Activated T-cell treated with anti-CD3 and anti-CD28 coated beads, Interleukin-2, amount 50 U/mL, for 4 hours (primary cell): ENCODE data around the gene ZC3H7B. TPM values are rescaled to one million over a fixed set of nuclear protein-coding genes. Genes with fewer than 3 reads are reported as not detected.
"Not testable (repeated sequence)": the region's sequence is repeated elsewhere in the genome, so short reads cannot be mapped to it uniquely, and the experiment has no call there.

Source experiments
- ATAC-seq, 2 donors: fragments of 200-7000 bp; cut with Tn5 transposase; one replicate each; pipeline ENCODE4 v1.10.0; 2021
- DNase-seq: peaks from one replicate; pipeline ENCODE4 v3.0.0-alpha.2; 2020
- H3K27me3 Mint-ChIP-seq: one replicate; pipeline ENCODE4 v1.8.0; 2021; ENCODE audit warnings: low read depth, mixed read lengths
- H3K36me3 Mint-ChIP-seq: one replicate; pipeline ENCODE4 v1.8.0; 2022; ENCODE audit warnings: mixed read lengths; ENCODE audit not compliant: insufficient read depth
- H3K4me1 Mint-ChIP-seq: one replicate; pipeline ENCODE4 v1.8.0; 2021; ENCODE audit warnings: low read depth, mixed read lengths
- H3K4me3 Mint-ChIP-seq: one replicate; pipeline ENCODE4 v1.8.0; 2021; ENCODE audit warnings: mild to moderate bottlenecking, moderate library complexity, mixed read lengths
- H3K9me3 Mint-ChIP-seq: one replicate; pipeline ENCODE4 v1.8.0; 2021; ENCODE audit warnings: mixed read lengths
- total RNA-seq, 3 donors: library from RNA; stranded (reverse); gene quantifications; one replicate each; pipeline ENCODE4 v1.2.1, GENCODE V29; 2021

Gene ZC3H7B
- total RNA-seq: 10 to 100 TPM; 57.0 to 62.4 (median 60.9) TPM

GRCh38 chr22:41301085-41302020, at the start of gene ZC3H7B:
TSS of gene ZC3H7B (plus strand) at chr22:41301525. CDS start at chr22:41320661, 19,136 bp downstream.
- Mint-ChIP-seq H3K27me3 (no peaks in the 10 kb centered on the region), H3K9me3 (no peaks in the 10 kb centered on the region), H3K4me1 (peaks cover 35% of the 10 kb centered on the region), H3K36me3 (no peaks in the 10 kb centered on the region), H3K4me3 (peak within 1 kb of the TSS; percentile 85)
- ATAC-seq (peak; percentile 97 to 98), DNase-seq (peak; percentile 82)

GRCh38 chr22:41252365-41252764, 49.0 kb upstream of the ZC3H7B start:
- Mint-ChIP-seq H3K36me3 (peaks cover 38% of the 10 kb centered on the region), H3K27me3 (no peaks in the 10 kb centered on the region), H3K4me3 (no peak overlapping the region), H3K4me1 (no peaks in the 10 kb centered on the region), H3K9me3 (no peaks in the 10 kb centered on the region)
- DNase-seq (no peak), ATAC-seq (no peak)

- Mint-ChIP-seq H3K36me3 (peaks cover 37% of the 10 kb centered on the region), H3K27me3 (no peaks in the 10 kb centered on the region), H3K4me1 (no peaks in the 10 kb centered on the region), H3K4me3 (no peak overlapping the region), H3K9me3 (no peaks in the 10 kb centered on the region)
- ATAC-seq: no peak
- no peak for DNase-seq
Observed at GRCh38 chr22:41254230-41254629, 47.1 kb upstream of the ZC3H7B start.

GRCh38 chr22:41256254-41257253, 44.8 kb upstream of the ZC3H7B start:
- no peak for DNase-seq
- Mint-ChIP-seq H3K9me3 (no peaks in the 10 kb centered on the region), H3K27me3 (no peaks in the 10 kb centered on the region), H3K36me3 (peaks cover 27% of the 10 kb centered on the region), H3K4me3 (no peak overlapping the region), H3K4me1 (no peaks in the 10 kb centered on the region)
- no peak for ATAC-seq

- no peak for DNase-seq
- no peak for ATAC-seq
- Mint-ChIP-seq H3K4me3 (no peak overlapping the region), H3K36me3 (peaks cover 26% of the 10 kb centered on the region), H3K9me3 (no peaks in the 10 kb centered on the region), H3K27me3 (no peaks in the 10 kb centered on the region), H3K4me1 (no peaks in the 10 kb centered on the region)
Observed at GRCh38 chr22:41257696-41258095, 43.6 kb upstream of the ZC3H7B start.

GRCh38 chr22:41259756-41260155, 41.6 kb upstream of the ZC3H7B start:
- H3K36me3 Mint-ChIP-seq: peaks cover 36% of the 10 kb centered on the region
- H3K9me3 Mint-ChIP-seq, H3K27me3 Mint-ChIP-seq, DNase-seq, H3K4me3 Mint-ChIP-seq, H3K4me1 Mint-ChIP-seq, ATAC-seq: not testable (repeated sequence)

GRCh38 chr22:41260871-41261270, 40.5 kb upstream of the ZC3H7B start:
- Mint-ChIP-seq H3K36me3 (peaks cover 31% of the 10 kb centered on the region), H3K9me3 (no peaks in the 10 kb centered on the region), H3K27me3 (no peaks in the 10 kb centered on the region), H3K4me1 (no peaks in the 10 kb centered on the region), H3K4me3 (no peak overlapping the region)
- no peak for ATAC-seq
- DNase-seq: no peak

GRCh38 chr22:41261541-41262249, 39.6 kb upstream of the ZC3H7B start:
- H3K4me3 Mint-ChIP-seq: no peak overlapping the region
- no peaks in the 10 kb centered on the region for H3K4me1 Mint-ChIP-seq
- no peaks in the 10 kb centered on the region for H3K9me3 Mint-ChIP-seq
- DNase-seq: no peak
- ATAC-seq: no peak
- H3K27me3 Mint-ChIP-seq: no peaks in the 10 kb centered on the region
- peaks cover 31% of the 10 kb centered on the region for H3K36me3 Mint-ChIP-seq

- Mint-ChIP-seq H3K36me3 (peaks cover 26% of the 10 kb centered on the region), H3K27me3 (no peaks in the 10 kb centered on the region)
- no peak for ATAC-seq
Observed at GRCh38 chr22:41262250-41262765, 39.0 kb upstream of the ZC3H7B start.

GRCh38 chr22:41263704-41264103, 37.6 kb upstream of the ZC3H7B start:
- peak in 1 of 2 donors; percentile 17 for ATAC-seq
- H3K36me3 Mint-ChIP-seq: peaks cover 27% of the 10 kb centered on the region
- no peak for DNase-seq
- no peaks in the 10 kb centered on the region for H3K9me3 Mint-ChIP-seq
- no peak overlapping the region for H3K4me3 Mint-ChIP-seq
- no peaks in the 10 kb centered on the region for H3K27me3 Mint-ChIP-seq
- H3K4me1 Mint-ChIP-seq: no peaks in the 10 kb centered on the region

More at GRCh38 chr22:41262250-41262765, 39.0 kb upstream of the ZC3H7B start:
- H3K4me3 Mint-ChIP-seq: no peak overlapping the region
- H3K9me3 Mint-ChIP-seq: no peaks in the 10 kb centered on the region
- H3K4me1 Mint-ChIP-seq: no peaks in the 10 kb centered on the region
- DNase-seq: no peak

GRCh38 chr22:41264408-41264941, 36.9 kb upstream of the ZC3H7B start:
- ATAC-seq (no peak), DNase-seq (no peak)
- H3K36me3 Mint-ChIP-seq: peaks cover 27% of the 10 kb centered on the region
- no peak overlapping the region for H3K4me3 Mint-ChIP-seq
- H3K9me3 Mint-ChIP-seq: no peaks in the 10 kb centered on the region
- H3K4me1 Mint-ChIP-seq: peaks cover 2% of the 10 kb centered on the region
- no peaks in the 10 kb centered on the region for H3K27me3 Mint-ChIP-seq

- peaks cover 30% of the 10 kb centered on the region for H3K36me3 Mint-ChIP-seq
- peaks cover 2% of the 10 kb centered on the region for H3K4me1 Mint-ChIP-seq
- no peaks in the 10 kb centered on the region for H3K9me3 Mint-ChIP-seq
- ATAC-seq (no peak), DNase-seq (no peak)
- no peaks in the 10 kb centered on the region for H3K27me3 Mint-ChIP-seq
- no peak overlapping the region for H3K4me3 Mint-ChIP-seq
Observed at GRCh38 chr22:41267958-41268357, 33.4 kb upstream of the ZC3H7B start.

GRCh38 chr22:41271787-41272186, 29.5 kb upstream of the ZC3H7B start:
- DNase-seq (no peak), ATAC-seq (no peak)
- Mint-ChIP-seq H3K4me1 (peaks cover 2% of the 10 kb centered on the region), H3K36me3 (peaks cover 32% of the 10 kb centered on the region), H3K9me3 (no peaks in the 10 kb centered on the region), H3K27me3 (no peaks in the 10 kb centered on the region), H3K4me3 (no peak overlapping the region)
